Brain microvascular endothelial cell (primary cell): ENCODE data around the gene GPT2.

ENCODE experiments used
- DNase-seq: peaks from one replicate; pipeline ENCODE4 v3.0.0-alpha.2; 2020
- H3K27ac ChIP-seq: fragments of 250-450 bp; sonication (Bioruptor Pico); 2 replicates; pipeline ENCODE4 v1.5.1; 2020; ENCODE audit warnings: mild to moderate bottlenecking, moderate library complexity
- H3K27me3 ChIP-seq: fragments of 250-450 bp; sonication (Bioruptor Pico); replicated peaks from 2 replicates; pipeline ENCODE4 v1.5.1; 2020; ENCODE audit warnings: mild to moderate bottlenecking
- H3K36me3 ChIP-seq: fragments of 250-450 bp; sonication (Bioruptor Pico); replicated peaks from 2 replicates; pipeline ENCODE4 v1.5.1; 2020; ENCODE audit warnings: mild to moderate bottlenecking
- H3K4me3 ChIP-seq: 2 replicates; pipeline ENCODE4 v1.5.1; 2011; ENCODE audit warnings: low read depth, mild to moderate bottlenecking, control low read depth, low read length, moderate library complexity
- CTCF ChIP-seq: IDR thresholded peaks from 2 replicates; pipeline ENCODE4 v1.5.1; 2011; ENCODE audit warnings: low read depth, mild to moderate bottlenecking, moderate library complexity, low read length, control low read depth, inconsistent platforms; ENCODE audit errors: missing control alignments
- in situ Hi-C: cut with HindIII; loops from 2 replicates; pipeline ENCODE4 v1.10.0; 2017; ENCODE audit warnings: low sequenced_read_pairs, low pct_ligation_motif_present

The GPT2 gene

DNA sequence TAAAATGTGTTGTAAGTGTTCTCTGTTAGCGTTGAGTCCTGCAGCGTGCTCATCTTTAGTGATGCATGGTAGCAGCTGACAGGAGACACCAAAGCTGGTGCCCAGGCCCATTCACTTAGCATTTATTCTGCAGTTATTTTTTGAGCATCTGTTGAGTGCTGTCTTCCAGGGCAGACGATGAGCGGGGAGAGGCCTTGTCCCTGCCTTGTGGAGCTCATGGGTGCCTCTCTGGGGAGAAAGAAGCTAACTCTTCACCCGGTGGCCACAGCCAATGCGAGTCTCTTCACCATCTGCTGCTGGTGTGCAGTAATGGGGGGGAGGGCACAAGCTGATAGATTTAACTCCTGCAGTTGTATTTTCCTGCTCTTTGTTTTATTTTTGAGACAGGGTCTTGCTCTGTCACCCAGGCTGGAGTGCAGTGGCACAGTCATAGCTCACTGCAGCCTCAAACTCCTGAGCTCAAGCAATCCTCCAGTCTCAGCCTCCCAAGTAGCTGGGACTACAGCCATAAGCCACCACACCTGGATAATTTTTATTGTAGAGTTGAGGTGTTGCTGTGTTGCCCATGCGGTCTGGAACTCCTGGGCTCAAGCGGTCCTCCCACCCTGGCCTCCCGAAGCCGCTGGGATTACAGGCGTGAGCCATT lies 30.5 kb downstream of the GPT2 start:
- Histone ChIP-seq H3K27me3 (no peaks in the 10 kb centered on the region), H3K27ac (no peak overlapping the region), H3K36me3 (peaks cover 6% of the 10 kb centered on the region), H3K4me3 (no peak overlapping the region)
- in situ Hi-C loops: no loop called here
- DNase-seq: no peak
- no peak for TF ChIP-seq CTCF

- no peak for DNase-seq
- no peak overlapping the region for H3K4me3 ChIP-seq
- H3K27me3 ChIP-seq: no peaks in the 10 kb centered on the region
- peaks cover 3% of the 10 kb centered on the region for H3K36me3 ChIP-seq
- in situ Hi-C loops: no loop called here
- H3K27ac ChIP-seq: no peak overlapping the region
- TF ChIP-seq CTCF: no peak
Measured at GRCh38 chr16:46915483-46916025, 31.4 kb downstream of the GPT2 start.

GRCh38 chr16:46916980-46917379 lies 32.8 kb downstream of the GPT2 start:
- in situ Hi-C loops: no loop called here
- no peaks in the 10 kb centered on the region for H3K27me3 ChIP-seq
- H3K36me3 ChIP-seq: peaks cover 3% of the 10 kb centered on the region
- no peak for DNase-seq
- H3K27ac ChIP-seq: no peak overlapping the region
- no peak for TF ChIP-seq CTCF
- no peak overlapping the region for H3K4me3 ChIP-seq

DNA sequence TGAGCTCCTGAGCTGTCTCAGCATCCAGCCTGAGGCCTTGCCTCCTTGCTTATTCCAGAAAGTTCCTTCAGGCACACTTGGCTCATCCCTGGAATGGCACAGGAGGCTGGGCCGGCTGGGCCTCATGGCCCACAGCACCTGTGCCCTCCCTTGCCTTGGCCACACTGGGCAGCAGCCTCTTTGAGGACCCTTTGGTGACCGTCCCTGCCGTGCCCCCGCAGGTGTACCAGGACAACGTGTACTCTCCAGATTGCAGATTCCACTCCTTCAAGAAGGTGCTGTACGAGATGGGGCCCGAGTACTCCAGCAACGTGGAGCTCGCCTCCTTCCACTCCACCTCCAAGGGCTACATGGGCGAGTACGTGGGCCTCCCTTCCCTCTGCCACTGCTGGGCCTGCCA lies 34.2 kb downstream of the GPT2 start:
- DNase-seq: no peak
- no peak for TF ChIP-seq CTCF
- Histone ChIP-seq H3K27ac (no peak overlapping the region), H3K27me3 (no peaks in the 10 kb centered on the region), H3K4me3 (no peak overlapping the region), H3K36me3 (peaks cover 8% of the 10 kb centered on the region)
- in situ Hi-C loops: no loop called here

DNA sequence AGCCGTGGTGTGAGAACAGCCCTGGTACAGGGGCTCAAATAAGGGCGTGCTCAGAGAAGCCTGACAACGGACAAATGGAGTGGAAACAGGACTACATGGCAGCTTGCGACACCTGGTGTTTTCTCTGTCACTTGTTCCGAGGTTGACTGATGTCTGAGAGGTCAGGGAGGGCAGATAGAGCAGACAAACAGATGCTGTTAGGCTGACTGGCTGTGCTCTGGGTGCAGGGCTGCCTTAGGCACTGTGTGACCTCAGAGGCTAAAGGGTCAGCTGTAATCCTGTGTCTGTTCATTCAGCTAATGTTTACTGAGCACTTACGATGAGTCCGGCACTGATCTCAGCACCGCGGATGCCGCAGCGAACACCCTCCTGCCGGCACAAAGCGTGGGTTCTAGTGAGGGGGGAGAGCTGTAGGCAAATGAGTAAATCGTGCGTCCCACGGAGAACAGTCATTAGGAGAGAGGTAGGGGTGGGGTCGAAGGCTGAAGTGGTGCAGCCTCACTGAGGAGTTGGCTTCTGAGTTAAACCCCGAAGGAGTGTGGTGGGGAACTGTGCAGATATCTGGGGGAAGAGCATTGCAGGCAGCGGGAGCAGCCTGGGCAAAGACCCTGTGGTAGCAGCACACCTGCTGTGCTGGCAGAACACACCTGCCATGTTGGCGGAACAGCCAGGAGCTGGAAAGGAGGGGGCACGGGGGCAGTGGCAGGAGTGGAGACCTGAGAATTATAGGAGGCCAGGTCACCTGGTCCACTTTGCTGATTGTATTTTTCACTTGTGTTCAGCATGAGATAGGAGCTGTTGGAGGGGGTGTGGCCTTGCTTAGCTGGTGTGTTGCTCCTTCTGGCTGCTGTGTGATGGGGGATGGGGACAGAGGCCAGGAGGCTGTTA lies 35.0 kb downstream of the GPT2 start:
- Histone ChIP-seq H3K36me3 (peaks cover 9% of the 10 kb centered on the region), H3K27me3 (no peaks in the 10 kb centered on the region), H3K27ac (no peak overlapping the region), H3K4me3 (no peak overlapping the region)
- no peak for TF ChIP-seq CTCF
- DNase-seq: no peak
- in situ Hi-C loops: no loop called here
